Peyer's patch (tissue), 4 donors: ENCODE data around the gene EPHB2.

Experiments
- CTCF ChIP-seq, 6 experiments: fragments of 450-650 bp in 4 of 6; fragments of 200-600 bp in 2 of 6; sonication (generic) in 1 of 6; IDR thresholded peaks; one replicate each; pipeline ENCODE4 v1.5.1; 2017 to 2019; ENCODE audit warnings: antibody characterized with exemption in 6 of 6, mild to moderate bottlenecking in 3 of 6, moderate library complexity in 1 of 6
- POLR2A ChIP-seq, 2 donors: fragments of 450-650 bp; IDR thresholded peaks; one replicate each; pipeline ENCODE4 v1.5.1; 2017; ENCODE audit warnings: antibody characterized with exemption in 2 of 2, mild to moderate bottlenecking in 2 of 2, moderate library complexity in 2 of 2

GRCh38 chr1:22841860-22842281, 131.2 kb downstream of the EPHB2 start:
- TF ChIP-seq CTCF (IDR thresholded peaks at IDR 0.05) (no peak), POLR2A (IDR thresholded peaks at IDR 0.05) (no peak)
